Astrocyte (in vitro differentiated cells and primary cell): ENCODE results near the gene HMSD. TPM values are rescaled to one million over a fixed set of nuclear protein-coding genes. Genes with fewer than 3 reads are reported as not detected.

Experiments used
- DNase-seq: peaks from one replicate; pipeline ENCODE4 v3.0.0-alpha.2; 2010; ENCODE audit warnings: low read depth
- FAIRE-seq: peaks from 2 replicates; lab custom pipeline; 2011; peaks lifted over from hg19 to GRCh38; lab: Jason Lieb, UNC
- H2AFZ ChIP-seq: 2 replicates; pipeline ENCODE4 v1.6.0; 2012; ENCODE audit warnings: low read depth, low read length, inconsistent platforms
- H3K27ac ChIP-seq: 2 replicates; pipeline ENCODE4 v1.5.1; 2011; ENCODE audit warnings: low read depth, low read length, inconsistent platforms
- H3K27me3 ChIP-seq: 2 replicates; pipeline ENCODE4 v1.6.0; 2011; ENCODE audit warnings: low read length, inconsistent platforms; ENCODE audit not compliant: insufficient read depth
- H3K36me3 ChIP-seq: 2 replicates; pipeline ENCODE4 v1.5.1; 2011; ENCODE audit warnings: low read length, inconsistent platforms; ENCODE audit not compliant: insufficient read depth
- H3K4me1 ChIP-seq: 2 replicates; pipeline ENCODE4 v1.5.1; 2011; ENCODE audit warnings: low read length, inconsistent platforms; ENCODE audit not compliant: insufficient read depth
- H3K4me2 ChIP-seq: 2 replicates; pipeline ENCODE4 v1.6.0; 2012; ENCODE audit warnings: low read length, inconsistent platforms
- H3K4me3 ChIP-seq: 2 replicates; pipeline ENCODE4 v1.5.1; 2011; ENCODE audit warnings: low read depth, mild to moderate bottlenecking, low read length, inconsistent platforms; ENCODE audit not compliant: insufficient read depth
- H3K79me2 ChIP-seq: 2 replicates; pipeline ENCODE4 v1.6.0; 2012; ENCODE audit warnings: mild to moderate bottlenecking, low read length, inconsistent platforms; ENCODE audit not compliant: insufficient read depth
- H3K9ac ChIP-seq: 2 replicates; pipeline ENCODE4 v1.6.0; 2012; ENCODE audit warnings: mild to moderate bottlenecking, low read length, inconsistent platforms
- H3K9me3 ChIP-seq: 2 replicates; pipeline ENCODE4 v1.5.1; 2012; ENCODE audit warnings: low read depth, mild to moderate bottlenecking, low read length, inconsistent platforms; ENCODE audit not compliant: insufficient read depth
- H4K20me1 ChIP-seq: 2 replicates; pipeline ENCODE4 v1.6.0; 2012; ENCODE audit warnings: low read length, inconsistent platforms; ENCODE audit not compliant: insufficient read depth
- H3K27ac Mint-ChIP-seq: one replicate; pipeline ENCODE4 v1.8.0; 2021; ENCODE audit warnings: mild to moderate bottlenecking, mixed read lengths; ENCODE audit not compliant: unreplicated experiment
- H3K27me3 Mint-ChIP-seq: one replicate; pipeline ENCODE4 v1.8.0; 2021; ENCODE audit warnings: low read depth, mixed read lengths; ENCODE audit not compliant: unreplicated experiment
- H3K36me3 Mint-ChIP-seq: one replicate; pipeline ENCODE4 v1.8.0; 2021; ENCODE audit warnings: low read depth, mixed read lengths; ENCODE audit not compliant: unreplicated experiment
- H3K4me1 Mint-ChIP-seq: one replicate; pipeline ENCODE4 v1.8.0; 2021; ENCODE audit warnings: low read depth, mixed read lengths; ENCODE audit not compliant: unreplicated experiment
- H3K4me3 Mint-ChIP-seq: one replicate; pipeline ENCODE4 v1.8.0; 2021; ENCODE audit warnings: mild to moderate bottlenecking, moderate library complexity, mixed read lengths; ENCODE audit not compliant: unreplicated experiment
- H3K9me3 Mint-ChIP-seq: one replicate; pipeline ENCODE4 v1.8.0; 2021; ENCODE audit warnings: mild to moderate bottlenecking, mixed read lengths; ENCODE audit not compliant: unreplicated experiment
- CTCF ChIP-seq: IDR thresholded peaks from 2 replicates; pipeline ENCODE4 v1.5.1; 2011; ENCODE audit warnings: low read depth, mild to moderate bottlenecking, inconsistent platforms, low read length, moderate library complexity; ENCODE audit not compliant: insufficient read depth
- EZH2 ChIP-seq: IDR thresholded peaks from 2 replicates; pipeline ENCODE4 v1.6.1; 2012; ENCODE audit warnings: mild to moderate bottlenecking, low read length, inconsistent platforms; ENCODE audit not compliant: insufficient read depth
- total RNA-seq: library from RNA; stranded (reverse); gene quantifications from 2 replicates; pipeline ENCODE4 v1.2.1, GENCODE V29; 2021

Gene HMSD
- total RNA-seq, 1 donor from 2014 or later: 1.0 TPM

GRCh38 chr18:63962137-63962536 lies 13.0 kb downstream of the HMSD start:
- H3K9ac ChIP-seq: no peak overlapping the region

DNA sequence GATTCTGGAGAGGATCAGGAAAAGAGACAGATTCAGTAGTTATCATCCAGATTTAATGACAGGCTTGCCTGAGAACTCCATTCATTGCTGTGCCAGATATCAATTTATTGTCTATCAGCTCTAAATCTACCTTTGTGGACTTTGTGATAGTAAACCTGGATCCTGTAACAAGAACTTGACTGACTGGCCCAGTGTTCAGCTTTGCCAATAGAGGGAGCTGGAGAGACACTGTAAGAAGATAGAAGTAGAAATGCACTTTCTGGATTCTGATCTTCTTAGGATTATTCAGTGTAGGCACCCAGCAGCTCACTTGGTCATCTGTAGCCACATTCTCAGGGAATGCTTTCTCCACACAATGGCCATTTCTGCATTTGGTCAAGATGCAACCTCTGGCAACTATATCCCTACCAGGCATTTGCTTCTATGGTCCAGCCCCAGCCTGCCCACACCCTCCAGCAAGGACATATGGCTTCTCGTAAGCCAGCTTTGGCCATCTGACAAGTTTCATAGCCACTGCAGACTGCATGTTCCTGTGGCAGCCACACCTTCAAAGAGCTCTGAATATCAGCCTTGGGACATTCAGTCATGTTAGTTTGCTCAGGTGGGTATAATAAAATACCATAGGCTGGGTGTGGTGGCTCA lies 14.6 kb downstream of the HMSD start:
- Mint-ChIP-seq H3K36me3 (no peaks in the 10 kb centered on the region), H3K4me1 (no peaks in the 10 kb centered on the region), H3K27ac (no peak overlapping the region), H3K9me3 (peaks cover 2% of the 10 kb centered on the region), H3K27me3 (no peaks in the 10 kb centered on the region), H3K4me3 (no peak overlapping the region)
- TF ChIP-seq CTCF (peak; percentile 86), EZH2 (no peak)
- FAIRE-seq (peak; percentile 43), DNase-seq (peak; percentile 48)
- H2AFZ ChIP-seq: no peak overlapping the region
- no peak overlapping the region for H3K27ac ChIP-seq
- no peaks in the 10 kb centered on the region for H3K79me2 ChIP-seq
- no peaks in the 10 kb centered on the region for H4K20me1 ChIP-seq
- H3K4me1 ChIP-seq: no peaks in the 10 kb centered on the region
- no peak overlapping the region for H3K9ac ChIP-seq
- H3K9me3 ChIP-seq: no peaks in the 10 kb centered on the region
- H3K4me3 ChIP-seq: no peak overlapping the region
- H3K4me2 ChIP-seq: no peak overlapping the region
- no peaks in the 10 kb centered on the region for H3K36me3 ChIP-seq
- no peaks in the 10 kb centered on the region for H3K27me3 ChIP-seq

More at GRCh38 chr18:63962137-63962536, 13.0 kb downstream of the HMSD start:
- Mint-ChIP-seq H3K27ac (no peak overlapping the region), H3K36me3 (no peaks in the 10 kb centered on the region), H3K4me1 (no peaks in the 10 kb centered on the region), H3K9me3 (peaks cover 2% of the 10 kb centered on the region), H3K27me3 (no peaks in the 10 kb centered on the region), H3K4me3 (no peak overlapping the region)
- Histone ChIP-seq H3K36me3 (no peaks in the 10 kb centered on the region), H2AFZ (no peak overlapping the region), H3K79me2 (no peaks in the 10 kb centered on the region), H3K27me3 (no peaks in the 10 kb centered on the region), H3K27ac (no peak overlapping the region), H3K4me3 (no peak overlapping the region), H3K9me3 (no peaks in the 10 kb centered on the region), H3K4me1 (no peaks in the 10 kb centered on the region), H4K20me1 (no peaks in the 10 kb centered on the region), H3K4me2 (no peak overlapping the region)
- FAIRE-seq (no peak), DNase-seq (no peak)
- no peak for TF ChIP-seq CTCF
- TF ChIP-seq EZH2: no peak

- Histone ChIP-seq H4K20me1 (no peaks in the 10 kb centered on the region), H3K27ac (no peak overlapping the region), H3K9ac (no peak overlapping the region), H3K9me3 (no peaks in the 10 kb centered on the region), H3K4me3 (no peak overlapping the region), H3K27me3 (no peaks in the 10 kb centered on the region), H3K36me3 (no peaks in the 10 kb centered on the region), H3K79me2 (no peaks in the 10 kb centered on the region), H3K4me1 (peaks cover 4% of the 10 kb centered on the region), H2AFZ (no peak overlapping the region), H3K4me2 (no peak overlapping the region)
- H3K4me1 Mint-ChIP-seq: peaks cover 11% of the 10 kb centered on the region
- H3K27ac Mint-ChIP-seq: no peak overlapping the region
- H3K27me3 Mint-ChIP-seq: no peaks in the 10 kb centered on the region
- no peak for DNase-seq
- H3K9me3 Mint-ChIP-seq: peaks cover 2% of the 10 kb centered on the region
- H3K4me3 Mint-ChIP-seq: no peak overlapping the region
- no peak for FAIRE-seq
- TF ChIP-seq EZH2 (no peak), CTCF (no peak)
- H3K36me3 Mint-ChIP-seq: no peaks in the 10 kb centered on the region
Measured at GRCh38 chr18:63964908-63965307, 15.8 kb downstream of the HMSD start.
